Sigmoid colon (tissue), 4 donors: Measurements from ENCODE around the gene PRR27.

Experiments used
- EP300 ChIP-seq, 4 donors: sonication (generic); formaldehyde crosslinking; IDR thresholded peaks; one replicate each; pipeline ENCODE4 v1.6.1; 2017; ENCODE audit warnings: antibody characterized with exemption in 4 of 4
- POLR2A ChIP-seq, 2 donors: fragments of 450-650 bp; IDR thresholded peaks; one replicate each; pipeline ENCODE4 v1.6.1; 2016; ENCODE audit warnings: antibody characterized with exemption in 2 of 2, mild to moderate bottlenecking in 2 of 2, moderate library complexity in 2 of 2
- POLR2AphosphoS5 ChIP-seq, 4 donors: sonication (generic); formaldehyde crosslinking; IDR thresholded peaks; one replicate each; pipeline ENCODE4 v1.6.1; 2017; ENCODE audit warnings: antibody characterized with exemption in 4 of 4
- TF ChIP-seq, protein P1 (sequence below), 4 experiments: fragments of 450-650 bp in 3 of 4; fragments of 200-600 bp in 1 of 4; IDR thresholded peaks; one replicate each; pipeline ENCODE4 v1.5.1; 2016 to 2019; ENCODE audit warnings: antibody characterized with exemption in 4 of 4, mild to moderate bottlenecking in 3 of 4, moderate library complexity in 2 of 4

DNA sequence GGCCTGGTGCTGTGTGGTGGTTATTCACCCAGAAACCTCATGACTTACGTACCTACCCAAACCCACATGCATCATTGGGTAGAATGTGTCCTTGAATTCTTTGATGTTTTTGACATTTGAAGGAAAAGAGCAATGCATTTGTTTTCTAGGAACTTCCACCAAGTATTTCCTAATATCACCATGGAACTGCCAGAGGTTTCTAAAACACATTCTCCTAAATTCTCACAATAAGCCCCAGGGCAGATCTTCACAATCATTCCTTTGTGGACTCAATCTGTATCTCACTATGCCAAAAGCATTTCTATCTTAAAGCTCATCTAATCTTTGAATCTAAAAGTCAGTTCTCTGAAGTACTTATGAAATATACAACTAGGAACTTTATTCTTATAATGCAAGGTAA lies 33.2 kb downstream of the PRR27 start:
- TF ChIP-seq, protein P1, sequence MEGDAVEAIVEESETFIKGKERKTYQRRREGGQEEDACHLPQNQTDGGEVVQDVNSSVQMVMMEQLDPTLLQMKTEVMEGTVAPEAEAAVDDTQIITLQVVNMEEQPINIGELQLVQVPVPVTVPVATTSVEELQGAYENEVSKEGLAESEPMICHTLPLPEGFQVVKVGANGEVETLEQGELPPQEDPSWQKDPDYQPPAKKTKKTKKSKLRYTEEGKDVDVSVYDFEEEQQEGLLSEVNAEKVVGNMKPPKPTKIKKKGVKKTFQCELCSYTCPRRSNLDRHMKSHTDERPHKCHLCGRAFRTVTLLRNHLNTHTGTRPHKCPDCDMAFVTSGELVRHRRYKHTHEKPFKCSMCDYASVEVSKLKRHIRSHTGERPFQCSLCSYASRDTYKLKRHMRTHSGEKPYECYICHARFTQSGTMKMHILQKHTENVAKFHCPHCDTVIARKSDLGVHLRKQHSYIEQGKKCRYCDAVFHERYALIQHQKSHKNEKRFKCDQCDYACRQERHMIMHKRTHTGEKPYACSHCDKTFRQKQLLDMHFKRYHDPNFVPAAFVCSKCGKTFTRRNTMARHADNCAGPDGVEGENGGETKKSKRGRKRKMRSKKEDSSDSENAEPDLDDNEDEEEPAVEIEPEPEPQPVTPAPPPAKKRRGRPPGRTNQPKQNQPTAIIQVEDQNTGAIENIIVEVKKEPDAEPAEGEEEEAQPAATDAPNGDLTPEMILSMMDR (IDR thresholded peaks at IDR 0.05), result no peak
- TF ChIP-seq POLR2AphosphoS5 (IDR thresholded peaks at IDR 0.05) (no peak), POLR2A (IDR thresholded peaks at IDR 0.05) (no peak), EP300 (IDR thresholded peaks at IDR 0.05) (no peak)
